GM23338 (cell line): ENCODE results near the gene CERT1. TPM values are rescaled to one million over a fixed set of nuclear protein-coding genes. Genes with fewer than 3 reads are reported as not detected.

Source experiments
- ATAC-seq: fragments of 200-7000 bp; cut with Tn5 transposase; 3 replicates; pipeline ENCODE4 v1.9.1; 2020
- DNase-seq: peaks from one replicate; pipeline ENCODE4 v3.0.0-alpha.2; 2015; ENCODE audit warnings: low spot score
- H2AFZ ChIP-seq: fragments of 200-600 bp; sonication (generic); 2 replicates; pipeline ENCODE4 v1.8.0; 2016; ENCODE audit warnings: antibody characterized with exemption, mild to moderate bottlenecking, moderate library complexity
- H3F3A ChIP-seq: fragments of 200-600 bp; sonication (generic); replicated peaks from 2 replicates; pipeline ENCODE4 v1.8.0; 2017; ENCODE audit warnings: antibody characterized with exemption, mixed run types, low read depth
- H3K27ac ChIP-seq: fragments of 200-600 bp; sonication (generic); 2 replicates; pipeline ENCODE4 v1.6.1; 2016; ENCODE audit warnings: low read depth
- H3K27me3 ChIP-seq: fragments of 200-600 bp; sonication (generic); 2 replicates; pipeline ENCODE4 v1.8.0; 2016; ENCODE audit warnings: mild to moderate bottlenecking, mixed run types, moderate library complexity; ENCODE audit not compliant: insufficient read depth
- H3K36me3 ChIP-seq: fragments of 200-600 bp; sonication (generic); 2 replicates; pipeline ENCODE4 v1.8.0; 2016; ENCODE audit warnings: mild to moderate bottlenecking; ENCODE audit not compliant: insufficient read depth
- H3K4me1 ChIP-seq: fragments of 200-600 bp; sonication (generic); 2 replicates; pipeline ENCODE4 v1.8.0; 2016; ENCODE audit warnings: mild to moderate bottlenecking, moderate library complexity; ENCODE audit not compliant: insufficient read depth
- H3K4me2 ChIP-seq: fragments of 200-600 bp; sonication (generic); 2 replicates; pipeline ENCODE4 v1.7.1; 2017; ENCODE audit warnings: mixed run types
- H3K4me3 ChIP-seq: fragments of 200-600 bp; sonication (generic); 2 replicates; pipeline ENCODE4 v1.6.1; 2016; ENCODE audit warnings: mixed run types
- H3K79me2 ChIP-seq: fragments of 200-600 bp; sonication (generic); replicated peaks from 2 replicates; pipeline ENCODE4 v1.8.0; 2017; ENCODE audit warnings: mild to moderate bottlenecking; ENCODE audit not compliant: insufficient read depth
- H3K9me2 ChIP-seq: fragments of 200-600 bp; sonication (generic); 2 replicates; pipeline ENCODE4 v1.8.0; 2017; ENCODE audit not compliant: insufficient read depth
- H4K20me1 ChIP-seq: fragments of 200-600 bp; sonication (generic); replicated peaks from 2 replicates; pipeline ENCODE4 v1.8.0; 2017; ENCODE audit warnings: mild to moderate bottlenecking; ENCODE audit not compliant: insufficient read depth
- H3K27ac Mint-ChIP-seq: 2 replicates; pipeline ENCODE4 v1.8.0; 2020; ENCODE audit warnings: inconsistent platforms, mild to moderate bottlenecking, moderate library complexity, mixed read lengths
- H3K27me3 Mint-ChIP-seq: 3 replicates; pipeline ENCODE4 v1.8.0; 2022; ENCODE audit warnings: low read depth, mild to moderate bottlenecking, moderate library complexity, mixed read lengths, inconsistent platforms; ENCODE audit not compliant: insufficient read depth, poor library complexity
- H3K36me3 Mint-ChIP-seq: 3 replicates; pipeline ENCODE4 v1.8.0; 2021; ENCODE audit warnings: low read depth, mild to moderate bottlenecking, inconsistent platforms, moderate library complexity, mixed read lengths
- H3K4me1 Mint-ChIP-seq: 3 replicates; pipeline ENCODE4 v1.8.0; 2020; ENCODE audit warnings: mild to moderate bottlenecking, inconsistent platforms, mixed read lengths
- H3K4me3 Mint-ChIP-seq: 3 replicates; pipeline ENCODE4 v1.8.0; 2021; ENCODE audit warnings: moderate library complexity, mild to moderate bottlenecking, inconsistent platforms, mixed read lengths
- H3K9me3 Mint-ChIP-seq: 3 replicates; pipeline ENCODE4 v1.8.0; 2020; ENCODE audit warnings: moderate library complexity, mild to moderate bottlenecking, inconsistent platforms, mixed read lengths
- CREB1 ChIP-seq: fragments of 250-450 bp; sonication (Bioruptor Pico); IDR thresholded peaks from 2 replicates; pipeline ENCODE4 v1.5.0; 2020; ENCODE audit warnings: low read depth, mild to moderate bottlenecking, moderate library complexity
- EZH2 ChIP-seq: fragments of 200-600 bp; sonication (generic); IDR thresholded peaks from one replicate; pipeline ENCODE4 v1.8.0; 2017; ENCODE audit warnings: antibody characterized with exemption, mild to moderate bottlenecking, low read depth; ENCODE audit not compliant: unreplicated experiment
- EZH2phosphoT487 ChIP-seq: fragments of 200-600 bp; sonication (generic); IDR thresholded peaks from one replicate; pipeline ENCODE4 v1.8.1; 2018; ENCODE audit warnings: antibody characterized with exemption; ENCODE audit not compliant: unreplicated experiment
- JUNB ChIP-seq: IDR thresholded peaks from one replicate; pipeline ENCODE4 v1.6.1; 2016; ENCODE audit warnings: antibody characterized with exemption; ENCODE audit not compliant: unreplicated experiment
- NANOG ChIP-seq: IDR thresholded peaks from 2 replicates; pipeline ENCODE4 v1.6.1; 2016; ENCODE audit warnings: antibody characterized with exemption, borderline replicate concordance
- POLR2AphosphoS5 ChIP-seq: IDR thresholded peaks from 2 replicates; pipeline ENCODE4 v1.6.1; 2016; ENCODE audit warnings: antibody characterized with exemption, low read depth
- STAT1 ChIP-seq: IDR thresholded peaks from one replicate; pipeline ENCODE4 v1.6.1; 2016; ENCODE audit warnings: antibody characterized with exemption; ENCODE audit not compliant: unreplicated experiment
- ZNF114 ChIP-seq: fragments of 250-450 bp; sonication (Bioruptor Pico); IDR thresholded peaks from 2 replicates; pipeline ENCODE4 v1.5.0; 2020; ENCODE audit warnings: mild to moderate bottlenecking, moderate library complexity
- ZNF331 ChIP-seq: fragments of 250-450 bp; sonication (Bioruptor Pico); IDR thresholded peaks from 2 replicates; pipeline ENCODE4 v1.5.0; 2020; ENCODE audit warnings: low read depth, mild to moderate bottlenecking, moderate library complexity
- polyA plus RNA-seq: library from polyadenylated mRNA; unstranded; fragments of >200 nt; fragmentation: Nextera tagmentation; extraction: Ambion mirVana; gene quantifications from 2 replicates; pipeline ENCODE4 v1.2.1, GENCODE V29; 2016
- total RNA-seq: library from RNA; depleted of rRNA; stranded (reverse); fragments of >200 nt; shearing (Covaris generic); gene quantifications from 2 replicates; pipeline ENCODE4 v1.2.3, GENCODE V29; 2014
- TF ChIP-seq, protein P1 (sequence below): fragments of 250-450 bp; sonication (Bioruptor Pico); IDR thresholded peaks from 2 replicates; pipeline ENCODE4 v1.5.0; 2020; ENCODE audit warnings: mild to moderate bottlenecking, moderate library complexity
- TF ChIP-seq, protein P2 (sequence below), 2 experiments: fragments of 200-600 bp in 1 of 2; sonication (generic) in 1 of 2; conservative IDR thresholded peaks; 2 replicates each; pipeline versions ENCODE4 v1.5.1 to v1.6.1; 2016 to 2017; ENCODE audit warnings: antibody characterized with exemption in 2 of 2, low read depth in 2 of 2, mild to moderate bottlenecking in 2 of 2, moderate library complexity in 1 of 2
- TF ChIP-seq, protein P3 (sequence below): IDR thresholded peaks from 2 replicates; pipeline ENCODE4 v1.6.1; 2016; ENCODE audit warnings: antibody characterized with exemption
- TF ChIP-seq, protein P4 (sequence below): IDR thresholded peaks from one replicate; pipeline ENCODE4 v1.6.1; 2018; ENCODE audit warnings: antibody characterized with exemption; ENCODE audit not compliant: unreplicated experiment

Gene CERT1
- total and polyA plus RNA-seq, 2 experiments from 2014 or later = 36.5 to 40.7 TPM

DNA sequence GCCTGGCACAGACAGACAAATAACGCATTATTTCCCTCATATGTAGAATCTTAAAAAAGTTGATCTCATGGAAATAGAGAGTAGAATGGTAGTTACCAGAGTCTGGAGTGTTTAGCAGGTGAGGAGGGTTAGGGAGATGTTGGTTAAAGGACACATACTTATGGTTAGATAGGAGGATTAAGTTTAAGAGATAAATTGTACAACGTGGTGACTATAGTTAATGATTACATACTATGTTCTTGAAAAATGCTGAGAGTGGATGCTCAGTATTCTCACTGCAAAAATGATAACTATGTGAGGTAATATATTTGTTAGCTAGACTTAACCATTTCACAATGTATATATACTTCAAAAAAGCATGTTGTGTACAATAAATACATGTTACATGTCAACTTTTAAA, 38.0 kb downstream of the CERT1 start:
- TF ChIP-seq, protein P1, sequence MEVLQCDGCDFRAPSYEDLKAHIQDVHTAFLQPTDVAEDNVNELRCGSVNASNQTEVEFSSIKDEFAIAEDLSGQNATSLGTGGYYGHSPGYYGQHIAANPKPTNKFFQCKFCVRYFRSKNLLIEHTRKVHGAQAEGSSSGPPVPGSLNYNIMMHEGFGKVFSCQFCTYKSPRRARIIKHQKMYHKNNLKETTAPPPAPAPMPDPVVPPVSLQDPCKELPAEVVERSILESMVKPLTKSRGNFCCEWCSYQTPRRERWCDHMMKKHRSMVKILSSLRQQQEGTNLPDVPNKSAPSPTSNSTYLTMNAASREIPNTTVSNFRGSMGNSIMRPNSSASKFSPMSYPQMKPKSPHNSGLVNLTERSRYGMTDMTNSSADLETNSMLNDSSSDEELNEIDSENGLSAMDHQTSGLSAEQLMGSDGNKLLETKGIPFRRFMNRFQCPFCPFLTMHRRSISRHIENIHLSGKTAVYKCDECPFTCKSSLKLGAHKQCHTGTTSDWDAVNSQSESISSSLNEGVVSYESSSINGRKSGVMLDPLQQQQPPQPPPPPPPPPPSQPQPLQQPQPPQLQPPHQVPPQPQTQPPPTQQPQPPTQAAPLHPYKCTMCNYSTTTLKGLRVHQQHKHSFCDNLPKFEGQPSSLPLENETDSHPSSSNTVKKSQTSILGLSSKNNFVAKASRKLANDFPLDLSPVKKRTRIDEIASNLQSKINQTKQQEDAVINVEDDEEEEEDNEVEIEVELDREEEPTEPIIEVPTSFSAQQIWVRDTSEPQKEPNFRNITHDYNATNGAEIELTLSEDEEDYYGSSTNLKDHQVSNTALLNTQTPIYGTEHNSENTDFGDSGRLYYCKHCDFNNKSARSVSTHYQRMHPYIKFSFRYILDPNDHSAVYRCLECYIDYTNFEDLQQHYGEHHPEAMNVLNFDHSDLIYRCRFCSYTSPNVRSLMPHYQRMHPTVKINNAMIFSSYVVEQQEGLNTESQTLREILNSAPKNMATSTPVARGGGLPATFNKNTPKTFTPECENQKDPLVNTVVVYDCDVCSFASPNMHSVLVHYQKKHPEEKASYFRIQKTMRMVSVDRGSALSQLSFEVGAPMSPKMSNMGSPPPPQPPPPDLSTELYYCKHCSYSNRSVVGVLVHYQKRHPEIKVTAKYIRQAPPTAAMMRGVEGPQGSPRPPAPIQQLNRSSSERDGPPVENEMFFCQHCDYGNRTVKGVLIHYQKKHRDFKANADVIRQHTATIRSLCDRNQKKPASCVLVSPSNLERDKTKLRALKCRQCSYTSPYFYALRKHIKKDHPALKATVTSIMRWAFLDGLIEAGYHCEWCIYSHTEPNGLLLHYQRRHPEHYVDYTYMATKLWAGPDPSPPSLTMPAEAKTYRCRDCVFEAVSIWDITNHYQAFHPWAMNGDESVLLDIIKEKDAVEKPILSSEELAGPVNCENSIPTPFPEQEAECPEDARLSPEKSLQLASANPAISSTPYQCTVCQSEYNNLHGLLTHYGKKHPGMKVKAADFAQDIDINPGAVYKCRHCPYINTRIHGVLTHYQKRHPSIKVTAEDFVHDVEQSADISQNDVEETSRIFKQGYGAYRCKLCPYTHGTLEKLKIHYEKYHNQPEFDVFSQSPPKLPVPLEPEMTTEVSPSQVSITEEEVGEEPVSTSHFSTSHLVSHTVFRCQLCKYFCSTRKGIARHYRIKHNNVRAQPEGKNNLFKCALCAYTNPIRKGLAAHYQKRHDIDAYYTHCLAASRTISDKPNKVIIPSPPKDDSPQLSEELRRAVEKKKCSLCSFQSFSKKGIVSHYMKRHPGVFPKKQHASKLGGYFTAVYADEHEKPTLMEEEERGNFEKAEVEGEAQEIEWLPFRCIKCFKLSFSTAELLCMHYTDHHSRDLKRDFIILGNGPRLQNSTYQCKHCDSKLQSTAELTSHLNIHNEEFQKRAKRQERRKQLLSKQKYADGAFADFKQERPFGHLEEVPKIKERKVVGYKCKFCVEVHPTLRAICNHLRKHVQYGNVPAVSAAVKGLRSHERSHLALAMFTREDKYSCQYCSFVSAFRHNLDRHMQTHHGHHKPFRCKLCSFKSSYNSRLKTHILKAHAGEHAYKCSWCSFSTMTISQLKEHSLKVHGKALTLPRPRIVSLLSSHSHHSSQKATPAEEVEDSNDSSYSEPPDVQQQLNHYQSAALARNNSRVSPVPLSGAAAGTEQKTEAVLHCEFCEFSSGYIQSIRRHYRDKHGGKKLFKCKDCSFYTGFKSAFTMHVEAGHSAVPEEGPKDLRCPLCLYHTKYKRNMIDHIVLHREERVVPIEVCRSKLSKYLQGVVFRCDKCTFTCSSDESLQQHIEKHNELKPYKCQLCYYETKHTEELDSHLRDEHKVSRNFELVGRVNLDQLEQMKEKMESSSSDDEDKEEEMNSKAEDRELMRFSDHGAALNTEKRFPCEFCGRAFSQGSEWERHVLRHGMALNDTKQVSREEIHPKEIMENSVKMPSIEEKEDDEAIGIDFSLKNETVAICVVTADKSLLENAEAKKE = no peak
- TF ChIP-seq POLR2AphosphoS5 (no peak), STAT1 (no peak), CREB1 (no peak), ZNF114 (no peak), NANOG (no peak), ZNF331 (CRISPR knock-in tag) (no peak), JUNB (no peak), EZH2phosphoT487 (no peak), EZH2 (no peak)
- TF ChIP-seq, protein P2, sequence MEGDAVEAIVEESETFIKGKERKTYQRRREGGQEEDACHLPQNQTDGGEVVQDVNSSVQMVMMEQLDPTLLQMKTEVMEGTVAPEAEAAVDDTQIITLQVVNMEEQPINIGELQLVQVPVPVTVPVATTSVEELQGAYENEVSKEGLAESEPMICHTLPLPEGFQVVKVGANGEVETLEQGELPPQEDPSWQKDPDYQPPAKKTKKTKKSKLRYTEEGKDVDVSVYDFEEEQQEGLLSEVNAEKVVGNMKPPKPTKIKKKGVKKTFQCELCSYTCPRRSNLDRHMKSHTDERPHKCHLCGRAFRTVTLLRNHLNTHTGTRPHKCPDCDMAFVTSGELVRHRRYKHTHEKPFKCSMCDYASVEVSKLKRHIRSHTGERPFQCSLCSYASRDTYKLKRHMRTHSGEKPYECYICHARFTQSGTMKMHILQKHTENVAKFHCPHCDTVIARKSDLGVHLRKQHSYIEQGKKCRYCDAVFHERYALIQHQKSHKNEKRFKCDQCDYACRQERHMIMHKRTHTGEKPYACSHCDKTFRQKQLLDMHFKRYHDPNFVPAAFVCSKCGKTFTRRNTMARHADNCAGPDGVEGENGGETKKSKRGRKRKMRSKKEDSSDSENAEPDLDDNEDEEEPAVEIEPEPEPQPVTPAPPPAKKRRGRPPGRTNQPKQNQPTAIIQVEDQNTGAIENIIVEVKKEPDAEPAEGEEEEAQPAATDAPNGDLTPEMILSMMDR (conservative IDR thresholded peaks at IDR 0.05; ENCODE audit: low read depth in 2 of 2) = no peak
- TF ChIP-seq, protein P3, sequence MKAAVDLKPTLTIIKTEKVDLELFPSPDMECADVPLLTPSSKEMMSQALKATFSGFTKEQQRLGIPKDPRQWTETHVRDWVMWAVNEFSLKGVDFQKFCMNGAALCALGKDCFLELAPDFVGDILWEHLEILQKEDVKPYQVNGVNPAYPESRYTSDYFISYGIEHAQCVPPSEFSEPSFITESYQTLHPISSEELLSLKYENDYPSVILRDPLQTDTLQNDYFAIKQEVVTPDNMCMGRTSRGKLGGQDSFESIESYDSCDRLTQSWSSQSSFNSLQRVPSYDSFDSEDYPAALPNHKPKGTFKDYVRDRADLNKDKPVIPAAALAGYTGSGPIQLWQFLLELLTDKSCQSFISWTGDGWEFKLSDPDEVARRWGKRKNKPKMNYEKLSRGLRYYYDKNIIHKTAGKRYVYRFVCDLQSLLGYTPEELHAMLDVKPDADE = no peak
- TF ChIP-seq, protein P4, sequence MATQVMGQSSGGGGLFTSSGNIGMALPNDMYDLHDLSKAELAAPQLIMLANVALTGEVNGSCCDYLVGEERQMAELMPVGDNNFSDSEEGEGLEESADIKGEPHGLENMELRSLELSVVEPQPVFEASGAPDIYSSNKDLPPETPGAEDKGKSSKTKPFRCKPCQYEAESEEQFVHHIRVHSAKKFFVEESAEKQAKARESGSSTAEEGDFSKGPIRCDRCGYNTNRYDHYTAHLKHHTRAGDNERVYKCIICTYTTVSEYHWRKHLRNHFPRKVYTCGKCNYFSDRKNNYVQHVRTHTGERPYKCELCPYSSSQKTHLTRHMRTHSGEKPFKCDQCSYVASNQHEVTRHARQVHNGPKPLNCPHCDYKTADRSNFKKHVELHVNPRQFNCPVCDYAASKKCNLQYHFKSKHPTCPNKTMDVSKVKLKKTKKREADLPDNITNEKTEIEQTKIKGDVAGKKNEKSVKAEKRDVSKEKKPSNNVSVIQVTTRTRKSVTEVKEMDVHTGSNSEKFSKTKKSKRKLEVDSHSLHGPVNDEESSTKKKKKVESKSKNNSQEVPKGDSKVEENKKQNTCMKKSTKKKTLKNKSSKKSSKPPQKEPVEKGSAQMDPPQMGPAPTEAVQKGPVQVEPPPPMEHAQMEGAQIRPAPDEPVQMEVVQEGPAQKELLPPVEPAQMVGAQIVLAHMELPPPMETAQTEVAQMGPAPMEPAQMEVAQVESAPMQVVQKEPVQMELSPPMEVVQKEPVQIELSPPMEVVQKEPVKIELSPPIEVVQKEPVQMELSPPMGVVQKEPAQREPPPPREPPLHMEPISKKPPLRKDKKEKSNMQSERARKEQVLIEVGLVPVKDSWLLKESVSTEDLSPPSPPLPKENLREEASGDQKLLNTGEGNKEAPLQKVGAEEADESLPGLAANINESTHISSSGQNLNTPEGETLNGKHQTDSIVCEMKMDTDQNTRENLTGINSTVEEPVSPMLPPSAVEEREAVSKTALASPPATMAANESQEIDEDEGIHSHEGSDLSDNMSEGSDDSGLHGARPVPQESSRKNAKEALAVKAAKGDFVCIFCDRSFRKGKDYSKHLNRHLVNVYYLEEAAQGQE = no peak
- Histone ChIP-seq H3F3A (no peaks in the 10 kb centered on the region), H3K27me3 (no peaks in the 10 kb centered on the region), H3K79me2 (peaks cover 46% of the 10 kb centered on the region), H3K9me2 (no peaks in the 10 kb centered on the region), H3K4me1 (peaks cover 33% of the 10 kb centered on the region), H2AFZ (no peak overlapping the region), H4K20me1 (no peaks in the 10 kb centered on the region), H3K27ac (no peak overlapping the region), H3K4me3 (no peak overlapping the region), H3K4me2 (no peak overlapping the region), H3K36me3 (no peaks in the 10 kb centered on the region)
- H3K36me3 Mint-ChIP-seq = peaks cover 9% of the 10 kb centered on the region; the same call in 2 of the 3 replicates
- H3K27ac Mint-ChIP-seq = no peak overlapping the region
- peaks cover 4% of the 10 kb centered on the region; the same call in 2 of the 3 replicates for H3K9me3 Mint-ChIP-seq
- peaks cover 3% of the 10 kb centered on the region for H3K27me3 Mint-ChIP-seq
- no peak overlapping the region for H3K4me3 Mint-ChIP-seq
- no peak for DNase-seq
- peaks cover 33% of the 10 kb centered on the region for H3K4me1 Mint-ChIP-seq
- no peak for ATAC-seq
